H1 (cell line): ENCODE results near the gene ITGB2. TPM values are rescaled to one million over a fixed set of nuclear protein-coding genes. Genes with fewer than 3 reads are reported as not detected.

Experiments
- BCL11A ChIP-seq, 2 experiments: IDR thresholded peaks; one replicate each; pipeline ENCODE4 v1.6.1; 2011; ENCODE audit warnings: low read depth in 2 of 2, low read length in 2 of 2, mild to moderate bottlenecking in 2 of 2
- BRCA1 ChIP-seq: IDR thresholded peaks from 2 replicates; pipeline ENCODE4 v1.6.1; 2012; ENCODE audit warnings: low read depth, low read length, improper control_type of control experiment
- FOSL1 ChIP-seq: IDR thresholded peaks from 2 replicates; pipeline ENCODE4 v1.6.1; 2011; ENCODE audit warnings: mild to moderate bottlenecking, low read depth, low read length, moderate library complexity; ENCODE audit not compliant: insufficient read depth
- SIN3A ChIP-seq, 2 experiments: IDR thresholded peaks in 1 of 2; conservative IDR thresholded peaks in 1 of 2; 2 replicates each; pipeline ENCODE4 v1.6.1; 2011 to 2012; ENCODE audit warnings: low read length in 2 of 2, improper control_type of control experiment in 1 of 2, low read depth in 1 of 2, mild to moderate bottlenecking in 1 of 2
- SP1 ChIP-seq: IDR thresholded peaks from 2 replicates; pipeline ENCODE4 v1.6.1; 2011; ENCODE audit warnings: low read depth, low read length
- polyA plus RNA-seq, 7 experiments: library from polyadenylated mRNA; depleted of rRNA in 3 of 7; stranded (reverse) in 5 of 7; unstranded in 2 of 7; fragments of >200 nt in 5 of 7; fragments of 200-250 nt in 2 of 7; gene quantifications; 1 replicate in 5 of 7; 2 replicates in 1 of 7; 4 replicates in 1 of 7; pipeline versions ENCODE4 v1.2.1 to v1.2.3, GENCODE V29; 2011 to 2013; ENCODE audit warnings: missing spikeins in 2 of 7, mixed read lengths in 2 of 7
- total RNA-seq: library from RNA; stranded (reverse); fragmentation: NEBNext Ultra II Directional; extraction: Animal tissue kit (Norgen Biotek cat#: 25700); gene quantifications from 2 replicates; pipeline ENCODE4 v1.2.1, GENCODE V29; 2021

The ITGB2 gene
- total and polyA plus RNA-seq, 2 of the 8 experiments (the other 6 are each of a cell fraction or from before 2014, with no cell fraction given) = 0.24 to 0.63 TPM

GRCh38 chr21:44838039-44838895 is 82.4 kb downstream of the ITGB2 start (continued):
- no peak for TF ChIP-seq SP1
- TF ChIP-seq SIN3A (conservative IDR thresholded peaks at IDR 0.05 in 1 of 2, IDR thresholded peaks at IDR 0.05 in 1 of 2; ENCODE audit: low read depth in 1 of 2, low read length in 2 of 2) = no peak
- no peak for TF ChIP-seq BCL11A (IDR thresholded peaks at IDR 0.05; ENCODE audit: low read depth in 2 of 2, low read length in 2 of 2)
- no peak for TF ChIP-seq FOSL1
- no peak for TF ChIP-seq BRCA1
